ENCODE data around the gene SLC22A2. TPM values are rescaled to one million over a fixed set of nuclear protein-coding genes. Genes with fewer than 3 reads are reported as not detected.

SLC22A2 gene
- total and polyA plus RNA-seq, 2 experiments from 2014 or later = 0.94 to 1.1 TPM

- TF ChIP-seq CTCF (conservative IDR thresholded peaks at IDR 0.05; ENCODE audit: low read depth in 2 of 2) (no peak), ZNF114 (CRISPR knock-in tag; IDR thresholded peaks at IDR 0.05) (no peak), POLR2AphosphoS5 (IDR thresholded peaks at IDR 0.05; ENCODE audit: low read depth) (no peak), ZNF331 (CRISPR knock-in tag; IDR thresholded peaks at IDR 0.05; ENCODE audit: low read depth) (no peak)
Observed at GRCh38 chr6:160273196-160273595, 14.6 kb upstream of the SLC22A2 start (continued).

DNA sequence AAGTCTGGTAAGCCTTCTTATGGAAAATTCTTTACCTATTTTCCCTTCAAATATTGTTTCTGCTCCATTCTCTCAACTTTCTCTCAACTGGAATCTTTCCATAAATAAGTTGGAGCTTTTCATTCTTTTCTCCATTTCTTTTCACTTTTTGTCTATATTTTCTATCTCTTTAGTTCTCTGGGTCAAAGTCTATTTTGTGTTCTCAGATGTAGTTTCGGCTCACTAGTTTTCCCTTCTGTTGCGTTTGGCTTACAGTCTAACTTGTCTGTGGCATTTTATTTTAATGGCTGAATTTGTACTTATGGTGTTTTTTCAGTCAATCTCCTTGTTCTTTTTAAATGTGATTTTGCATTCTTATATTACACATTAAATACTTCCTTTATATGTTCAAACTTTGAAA is 14.1 kb upstream of the SLC22A2 start:
- Histone ChIP-seq H3K4me1 (ENCODE audit: insufficient read depth) (no peaks in the 10 kb centered on the region), H3K79me2 (replicated peaks; ENCODE audit: insufficient read depth) (no peaks in the 10 kb centered on the region), H3K9me2 (ENCODE audit: insufficient read depth) (no peaks in the 10 kb centered on the region), H3K27ac (ENCODE audit: low read depth) (no peak overlapping the region), H3K36me3 (ENCODE audit: insufficient read depth) (no peaks in the 10 kb centered on the region), H3F3A (replicated peaks; ENCODE audit: low read depth) (no peaks in the 10 kb centered on the region; the same call in 1 of the 2 replicates), H3K4me3 (no peak overlapping the region), H2AFZ (no peak overlapping the region), H3K4me2 (no peak overlapping the region), H4K20me1 (replicated peaks; ENCODE audit: insufficient read depth) (no peaks in the 10 kb centered on the region), H3K27me3 (ENCODE audit: insufficient read depth) (no peaks in the 10 kb centered on the region)
- H3K4me1 Mint-ChIP-seq = peaks cover 8% of the 10 kb centered on the region
- no peak for DNase-seq (ENCODE audit: low spot score)
- H3K9me3 Mint-ChIP-seq = no peaks in the 10 kb centered on the region; the same call in 2 of the 3 replicates
- no peak overlapping the region for H3K27ac Mint-ChIP-seq
- ATAC-seq = no peak
- no peak overlapping the region for H3K4me3 Mint-ChIP-seq
- no peaks in the 10 kb centered on the region for H3K36me3 Mint-ChIP-seq (ENCODE audit: low read depth)
- H3K27me3 Mint-ChIP-seq (ENCODE audit: insufficient read depth, low read depth, poor library complexity) = peaks cover 4% of the 10 kb centered on the region
- no peak for TF ChIP-seq ZNF331 (CRISPR knock-in tag; IDR thresholded peaks at IDR 0.05; ENCODE audit: low read depth)
- no peak for TF ChIP-seq ZNF114 (CRISPR knock-in tag; IDR thresholded peaks at IDR 0.05)
- TF ChIP-seq ZNF462 (CRISPR knock-in tag; IDR thresholded peaks at IDR 0.05) = no peak
- TF ChIP-seq EZH2phosphoT487 (IDR thresholded peaks at IDR 0.05; ENCODE audit: unreplicated experiment) = no peak
- TF ChIP-seq CREB1 (CRISPR knock-in tag; IDR thresholded peaks at IDR 0.05; ENCODE audit: low read depth) = no peak
- TF ChIP-seq, protein P1, sequence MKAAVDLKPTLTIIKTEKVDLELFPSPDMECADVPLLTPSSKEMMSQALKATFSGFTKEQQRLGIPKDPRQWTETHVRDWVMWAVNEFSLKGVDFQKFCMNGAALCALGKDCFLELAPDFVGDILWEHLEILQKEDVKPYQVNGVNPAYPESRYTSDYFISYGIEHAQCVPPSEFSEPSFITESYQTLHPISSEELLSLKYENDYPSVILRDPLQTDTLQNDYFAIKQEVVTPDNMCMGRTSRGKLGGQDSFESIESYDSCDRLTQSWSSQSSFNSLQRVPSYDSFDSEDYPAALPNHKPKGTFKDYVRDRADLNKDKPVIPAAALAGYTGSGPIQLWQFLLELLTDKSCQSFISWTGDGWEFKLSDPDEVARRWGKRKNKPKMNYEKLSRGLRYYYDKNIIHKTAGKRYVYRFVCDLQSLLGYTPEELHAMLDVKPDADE (IDR thresholded peaks at IDR 0.05) = no peak
- TF ChIP-seq JUNB (IDR thresholded peaks at IDR 0.05; ENCODE audit: unreplicated experiment) = no peak
- TF ChIP-seq REST (IDR thresholded peaks at IDR 0.05; ENCODE audit: unreplicated experiment) = no peak
- TF ChIP-seq CTCF (conservative IDR thresholded peaks at IDR 0.05; ENCODE audit: low read depth in 2 of 2) = no peak

All from GM23338 (cell line).